ENCODE results near the gene TYW1. TPM values are rescaled to one million over a fixed set of nuclear protein-coding genes. Genes with fewer than 3 reads are reported as not detected.
"Not testable (repeated sequence)": the region's sequence is repeated elsewhere in the genome, so short reads cannot be mapped to it uniquely, and the experiment has no call there.

TYW1 gene
- total and polyA plus RNA-seq, 2 of the 4 experiments (the other 2 are of a cell fraction), result 10.7 to 23.7 TPM

DNA sequence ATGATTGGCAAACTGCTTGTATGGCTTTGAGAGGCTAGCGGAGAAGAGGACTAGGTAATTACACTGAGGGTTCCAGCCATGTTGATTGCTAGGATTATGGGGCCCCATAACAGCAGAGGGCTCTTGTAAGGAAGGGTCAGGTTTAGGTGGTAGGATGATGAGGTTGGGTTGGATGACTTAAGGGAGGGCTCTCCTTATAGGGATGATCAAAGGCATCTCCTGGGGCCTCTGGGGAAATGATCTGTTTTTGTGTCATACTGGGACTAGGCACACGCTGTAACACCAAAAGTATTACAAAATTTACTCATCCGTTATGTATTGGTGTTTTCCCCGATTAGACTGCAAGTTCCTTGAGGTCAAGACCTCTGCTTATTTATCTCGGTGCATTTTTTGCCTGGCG is 103.4 kb downstream of the TYW1 start:
- H4K5ac ChIP-seq (ENCODE audit: low read depth, low read length); H3K56ac ChIP-seq (ENCODE audit: extremely low read depth, insufficient read depth, low read length); BruUV-seq (replicated peaks); DNase-seq; H3K18ac ChIP-seq (ENCODE audit: low read depth, low read length); H2AK5ac ChIP-seq (ENCODE audit: low read depth, low read length); H3K27me3 ChIP-seq (ENCODE audit: control insufficient read depth, insufficient read depth, low read length); dilution Hi-C loops (cut with HindIII; ENCODE audit: low sequenced_read_pairs, unreplicated experiment); H3K27ac ChIP-seq (ENCODE audit: insufficient read depth, low read length); intact Hi-C loops (cut with micrococcal nuclease); H3K4me2 ChIP-seq (ENCODE audit: low read depth, low read length); H3K9me3 ChIP-seq (ENCODE audit: control insufficient read depth, insufficient read depth, low read length); H4K8ac ChIP-seq (ENCODE audit: low read depth in 2 of 2, low read length in 2 of 2); H2BK20ac ChIP-seq (ENCODE audit: low read depth, low read length); H3K9ac ChIP-seq (ENCODE audit: low read depth, low read length); H3K4me1 ChIP-seq (ENCODE audit: control insufficient read depth, insufficient read depth, low read length); H3K14ac ChIP-seq (replicated peaks; ENCODE audit: low read depth, low read length); H2AK9ac ChIP-seq (replicated peaks; ENCODE audit: low read depth, low read length, poor library complexity); ATAC-seq (ENCODE audit: low read depth); H2BK15ac ChIP-seq (ENCODE audit: low read depth, low read length); H4K91ac ChIP-seq (ENCODE audit: insufficient read depth, low read depth, low read length); H3K79me1 ChIP-seq (ENCODE audit: low read depth in 1 of 2, low read length in 2 of 2); POLR2A ChIA-PET (ENCODE audit: unreplicated experiment); H3K36me3 ChIP-seq (ENCODE audit: control insufficient read depth, insufficient read depth, low read length); H3K23ac ChIP-seq (ENCODE audit: low read depth, low read length); H2BK5ac ChIP-seq (ENCODE audit: low read depth, low read length, poor library complexity, severe bottlenecking); in situ Hi-C loops (cut with MboI; ENCODE audit: low sequenced_read_pairs); H2BK120ac ChIP-seq (ENCODE audit: low read depth, low read length); H4K20me1 ChIP-seq (ENCODE audit: insufficient read depth, low read length); H3K4ac ChIP-seq (ENCODE audit: low read depth, low read length); H3K4me3 ChIP-seq (ENCODE audit: insufficient read depth, low read depth, low read length); H3K9me1 ChIP-seq (ENCODE audit: insufficient read depth, low read length); H2AFZ ChIP-seq (replicated peaks; ENCODE audit: low read length, poor library complexity); CTCF ChIA-PET: not testable (repeated sequence)
- 92% methylated on average over 2 of the region's 6 CpGs; no CpG with 5 or more reads in 1 of the 2 experiments for WGBS, 2 experiments (ENCODE audit: extremely low coverage in 2 of 2, insufficient read length in 1 of 2)
